Hematopoietic multipotent progenitor cell treated with erythropoietin and hydrocortisone succinate and interleukin-3 and kit ligand, for 4 days (in vitro differentiated cells): ENCODE measurements around the gene CPN2.

ENCODE experiments used
- DNase-seq: peaks from one replicate; pipeline ENCODE4 v3.0.0-alpha.2; 2015

Gene CPN2

DNA sequence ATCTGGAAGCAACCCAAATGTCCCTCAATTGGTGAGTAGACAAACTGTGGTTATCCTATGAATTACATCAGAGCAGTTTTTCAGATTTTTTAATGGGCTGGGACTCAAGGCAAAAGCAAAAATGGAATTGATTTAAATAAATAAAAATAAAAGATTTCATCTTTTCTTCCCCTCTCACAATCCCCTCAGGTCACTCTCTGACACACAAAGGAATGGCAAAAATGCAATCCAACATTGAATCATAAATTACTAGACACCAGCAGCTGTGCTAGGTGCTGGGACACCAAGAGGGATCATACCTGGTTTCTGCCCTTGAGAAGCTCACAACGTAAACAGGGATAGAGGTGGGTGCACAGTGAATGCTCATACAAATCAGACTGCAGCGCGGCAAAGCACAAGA, 58.8 kb downstream of the CPN2 start:
- DNase-seq, result no peak
